Measurements from ENCODE around the gene GNAL. TPM values are rescaled to one million over a fixed set of nuclear protein-coding genes. Genes with fewer than 3 reads are reported as not detected.
A peak's percentile ranks its signal among the peaks of the same experiment; 100 is the strongest.

Gene GNAL
- total RNA-seq, 3 donors from 2014 or later (not counting 1 experiment from before 2014, with no cell fraction given), result 10.9 to 15.0 (median 12.6) TPM

GRCh38 chr18:11849841-11850634 lies 161.0 kb downstream of the GNAL start:
- peak overlapping the region; percentile 100 for H3K27ac Mint-ChIP-seq
- peak; percentile 63 to 85 for DNase-seq
- peaks cover 43 to 46% of the 10 kb centered on the region in 2 donors for H3K4me1 Mint-ChIP-seq
- peaks cover 19% of the 10 kb centered on the region for H3K4me1 ChIP-seq (ENCODE audit: control insufficient read depth, insufficient read depth, low read length)
- H3K36me3 Mint-ChIP-seq, result peaks cover 7% of the 10 kb centered on the region
- intact Hi-C loops (cut with micrococcal nuclease), result loop anchor here (1.0 to 5.0 kb wide), 3 partner anchors 43 to 98 kb away; partner anchors contain the start of gene MPPE1
- H3K4me3 ChIP-seq (ENCODE audit: low read length), result peak overlapping the region; percentile 87
- H3K36me3 ChIP-seq (ENCODE audit: control insufficient read depth, insufficient read depth, low read length), result no peaks in the 10 kb centered on the region
- H3K4me3 Mint-ChIP-seq, result peak overlapping the region; percentile 100
- no peaks in the 10 kb centered on the region for H3K9me3 ChIP-seq (ENCODE audit: control insufficient read depth, insufficient read depth, low read length)
- ATAC-seq, result peak; percentile 48 to 66 (median 50)
- H3K27me3 Mint-ChIP-seq (ENCODE audit: low read depth in 2 of 2), result no peaks in the 10 kb centered on the region
- H3K27ac ChIP-seq (ENCODE audit: low read length), result peak overlapping the region; percentile 95
- TF ChIP-seq, protein P1, sequence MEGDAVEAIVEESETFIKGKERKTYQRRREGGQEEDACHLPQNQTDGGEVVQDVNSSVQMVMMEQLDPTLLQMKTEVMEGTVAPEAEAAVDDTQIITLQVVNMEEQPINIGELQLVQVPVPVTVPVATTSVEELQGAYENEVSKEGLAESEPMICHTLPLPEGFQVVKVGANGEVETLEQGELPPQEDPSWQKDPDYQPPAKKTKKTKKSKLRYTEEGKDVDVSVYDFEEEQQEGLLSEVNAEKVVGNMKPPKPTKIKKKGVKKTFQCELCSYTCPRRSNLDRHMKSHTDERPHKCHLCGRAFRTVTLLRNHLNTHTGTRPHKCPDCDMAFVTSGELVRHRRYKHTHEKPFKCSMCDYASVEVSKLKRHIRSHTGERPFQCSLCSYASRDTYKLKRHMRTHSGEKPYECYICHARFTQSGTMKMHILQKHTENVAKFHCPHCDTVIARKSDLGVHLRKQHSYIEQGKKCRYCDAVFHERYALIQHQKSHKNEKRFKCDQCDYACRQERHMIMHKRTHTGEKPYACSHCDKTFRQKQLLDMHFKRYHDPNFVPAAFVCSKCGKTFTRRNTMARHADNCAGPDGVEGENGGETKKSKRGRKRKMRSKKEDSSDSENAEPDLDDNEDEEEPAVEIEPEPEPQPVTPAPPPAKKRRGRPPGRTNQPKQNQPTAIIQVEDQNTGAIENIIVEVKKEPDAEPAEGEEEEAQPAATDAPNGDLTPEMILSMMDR (IDR thresholded peaks at IDR 0.05), result no peak
- no peaks in the 10 kb centered on the region for H3K27me3 ChIP-seq (ENCODE audit: control insufficient read depth, insufficient read depth, low read length)
- no peaks in the 10 kb centered on the region for H3K9me3 Mint-ChIP-seq
- WGBS (ENCODE audit: insufficient coverage), result 14% methylated on average over 17 of the region's 17 CpGs

GRCh38 chr18:11850821-11851145 lies 161.7 kb downstream of the GNAL start:
- Histone ChIP-seq H3K36me3 (ENCODE audit: control insufficient read depth, insufficient read depth, low read length) (peaks cover 2% of the 10 kb centered on the region), H3K9me3 (ENCODE audit: control insufficient read depth, insufficient read depth, low read length) (no peaks in the 10 kb centered on the region), H3K27me3 (ENCODE audit: control insufficient read depth, insufficient read depth, low read length) (no peaks in the 10 kb centered on the region), H3K4me3 (ENCODE audit: low read length) (peak overlapping the region; percentile 87), H3K27ac (ENCODE audit: low read length) (peak overlapping the region; percentile 95), H3K4me1 (ENCODE audit: control insufficient read depth, insufficient read depth, low read length) (peaks cover 19% of the 10 kb centered on the region)
- peak overlapping the region; percentile 100 for H3K27ac Mint-ChIP-seq
- TF ChIP-seq, protein P1 (IDR thresholded peaks at IDR 0.05), result no peak
- H3K4me1 Mint-ChIP-seq, result peaks cover 43 to 46% of the 10 kb centered on the region in 2 donors
- DNase-seq (peak in 1 of 2 donors; percentile 85), ATAC-seq (peak; percentile 54 to 66 (median 60))
- intact Hi-C loops (cut with micrococcal nuclease), result loop anchor here (1.0 to 5.0 kb wide), 3 partner anchors 43 to 98 kb away; partner anchors contain the start of gene MPPE1
- peaks cover 7% of the 10 kb centered on the region for H3K36me3 Mint-ChIP-seq
- 0% methylated on average over 10 of the region's 10 CpGs for WGBS (ENCODE audit: insufficient coverage)
- H3K9me3 Mint-ChIP-seq, result no peaks in the 10 kb centered on the region
- no peaks in the 10 kb centered on the region for H3K27me3 Mint-ChIP-seq (ENCODE audit: low read depth in 2 of 2)
- peak overlapping the region; percentile 100 for H3K4me3 Mint-ChIP-seq

- Histone ChIP-seq H3K9me3 (ENCODE audit: control insufficient read depth, insufficient read depth, low read length) (no peaks in the 10 kb centered on the region), H3K36me3 (ENCODE audit: control insufficient read depth, insufficient read depth, low read length) (peaks cover 2% of the 10 kb centered on the region)
- intact Hi-C loops (cut with micrococcal nuclease), result loop anchor here (5.0 kb wide), 2 partner anchors 44 to 99 kb away; no protein-coding TSS in a partner anchor
These were observed 162.2 kb downstream of the GNAL start, which contains the start of gene CHMP1B for GRCh38 chr18:11851146-11851805. CHMP1B (plus strand) TSS chr18:11851413; CDS start chr18:11851512, 99 bp downstream.

More at GRCh38 chr18:11851146-11851805, 162.2 kb downstream of the GNAL start, which contains the start of gene CHMP1B:
- no peaks in the 10 kb centered on the region for H3K9me3 Mint-ChIP-seq
- under 1% methylated on average over 53 of the region's 53 CpGs for WGBS (ENCODE audit: insufficient coverage)
- H3K27me3 Mint-ChIP-seq (ENCODE audit: low read depth in 2 of 2), result no peaks in the 10 kb centered on the region
- peaks cover 19% of the 10 kb centered on the region for H3K4me1 ChIP-seq (ENCODE audit: control insufficient read depth, insufficient read depth, low read length)
- H3K4me1 Mint-ChIP-seq, result peaks cover 43 to 46% of the 10 kb centered on the region in 2 donors
- DNase-seq, result peak; percentile 98 to 99
- peak within 1 kb of the TSS; percentile 95 for H3K27ac ChIP-seq (ENCODE audit: low read length)
- peak within 1 kb of the TSS; percentile 87 for H3K4me3 ChIP-seq (ENCODE audit: low read length)
- TF ChIP-seq, protein P1 (IDR thresholded peaks at IDR 0.05), result no peak
- peak within 1 kb of the TSS; percentile 100 for H3K27ac Mint-ChIP-seq
- H3K4me3 Mint-ChIP-seq, result peak within 1 kb of the TSS; percentile 100
- no peaks in the 10 kb centered on the region for H3K27me3 ChIP-seq (ENCODE audit: control insufficient read depth, insufficient read depth, low read length)
- ATAC-seq, result peak; percentile 79 to 92 (median 82)
- peaks cover 7% of the 10 kb centered on the region for H3K36me3 Mint-ChIP-seq

Measured in natural killer cell (primary cell).